Measurements from ENCODE around the gene RHOF. TPM values are rescaled to one million over a fixed set of nuclear protein-coding genes. Genes with fewer than 3 reads are reported as not detected.
"Not testable (repeated sequence)": the region's sequence is repeated elsewhere in the genome, so short reads cannot be mapped to it uniquely, and the experiment has no call there.

RHOF gene
- total RNA-seq, 1 donor from 2014 or later = 111 TPM

DNA sequence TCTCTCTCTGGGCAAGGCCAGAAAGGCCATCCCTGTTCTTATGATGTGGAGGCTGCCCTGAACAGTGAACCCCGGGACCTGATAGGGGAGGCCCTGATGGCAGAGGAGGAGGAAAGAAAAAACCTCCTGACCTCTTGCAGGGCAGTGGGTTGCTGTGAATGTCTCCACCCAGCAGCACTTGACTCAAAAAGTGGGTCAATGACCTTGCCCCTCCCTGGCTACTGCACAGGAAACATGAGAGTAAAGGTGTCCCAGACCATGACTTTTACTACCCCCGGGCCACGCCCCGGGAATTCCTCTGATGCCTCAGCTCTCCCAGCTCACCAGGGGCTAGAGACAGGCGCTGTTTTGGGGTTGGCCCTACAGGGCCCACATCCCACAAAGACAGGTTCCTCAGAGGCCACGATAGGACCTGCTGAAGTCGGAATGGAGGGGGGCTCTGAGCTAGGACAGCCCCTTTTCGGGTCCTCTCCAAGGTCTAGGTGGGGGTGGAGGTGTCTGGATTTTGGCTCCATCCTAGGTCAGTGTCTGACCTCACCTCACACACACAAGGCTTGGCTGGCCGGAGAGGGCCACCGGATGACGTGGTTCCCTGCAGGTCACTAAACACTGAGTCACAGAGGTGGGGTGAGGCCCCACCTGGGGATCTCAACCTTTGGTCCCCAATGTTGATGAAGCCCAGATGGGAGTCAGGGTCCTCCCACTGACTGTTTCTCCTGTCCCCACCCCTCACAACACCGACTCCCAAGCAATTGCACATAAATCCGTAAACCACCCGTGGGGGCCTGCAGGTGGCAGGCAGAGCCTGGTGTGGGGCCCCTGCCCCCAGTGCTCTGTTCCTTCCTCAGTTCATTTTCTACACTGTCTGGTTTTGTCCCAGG, 1.6 kb downstream of the RHOF start:
- H3K27me3 Mint-ChIP-seq (ENCODE audit: insufficient read depth) = no peaks in the 10 kb centered on the region
- H3K4me1 Mint-ChIP-seq (ENCODE audit: low read depth) = peaks cover 71% of the 10 kb centered on the region

DNA sequence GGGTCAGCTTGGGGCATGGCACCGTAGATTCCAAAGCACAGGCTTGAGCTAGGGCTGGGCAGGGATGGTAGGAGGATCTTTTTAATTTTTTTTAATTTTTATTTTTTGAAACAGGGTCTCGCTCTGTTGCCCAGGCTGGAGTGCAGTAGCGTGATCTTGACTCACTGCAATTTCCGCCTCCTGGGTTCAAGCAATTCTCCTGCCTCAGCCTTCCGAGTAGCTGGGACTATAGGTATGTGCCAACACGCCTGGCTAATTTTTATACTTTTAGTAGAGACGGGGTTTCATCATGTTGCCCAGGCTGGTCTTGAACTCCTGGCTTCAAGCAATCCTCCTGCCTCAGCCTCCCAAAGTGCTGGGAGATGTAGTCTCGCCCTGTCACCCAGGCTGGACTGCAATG, 2.7 kb downstream of the RHOF start:
- H3K27ac Mint-ChIP-seq = peak overlapping the region; percentile 99
- H3K27me3 Mint-ChIP-seq (ENCODE audit: insufficient read depth); H3K9me3 Mint-ChIP-seq; DNase-seq (ENCODE audit: low spot score): not testable (repeated sequence)
- H3K4me1 Mint-ChIP-seq (ENCODE audit: low read depth) = peaks cover 78% of the 10 kb centered on the region
- peaks cover 28% of the 10 kb centered on the region for H3K36me3 Mint-ChIP-seq (ENCODE audit: low read depth)
- intact Hi-C loops (cut with micrococcal nuclease) = loop anchor here (5.0 kb wide), 5 partner anchors 198 to 438 kb away; partner anchors contain the start of genes ANAPC5 and DIABLO
- peak overlapping the region; percentile 96 for H3K4me3 Mint-ChIP-seq

More for the DNA sequence above, 1.6 kb downstream of the RHOF start:
- DNase-seq (ENCODE audit: low spot score) = peak; percentile 20
- intact Hi-C loops (cut with micrococcal nuclease) = loop anchor here (5.0 kb wide), 5 partner anchors 200 to 440 kb away; partner anchors contain the start of genes ANAPC5 and DIABLO
- H3K9me3 Mint-ChIP-seq = no peaks in the 10 kb centered on the region
- peaks cover 25% of the 10 kb centered on the region for H3K36me3 Mint-ChIP-seq (ENCODE audit: low read depth)
- H3K27ac Mint-ChIP-seq = peak overlapping the region; percentile 99
- peak overlapping the region; percentile 96 for H3K4me3 Mint-ChIP-seq

DNA sequence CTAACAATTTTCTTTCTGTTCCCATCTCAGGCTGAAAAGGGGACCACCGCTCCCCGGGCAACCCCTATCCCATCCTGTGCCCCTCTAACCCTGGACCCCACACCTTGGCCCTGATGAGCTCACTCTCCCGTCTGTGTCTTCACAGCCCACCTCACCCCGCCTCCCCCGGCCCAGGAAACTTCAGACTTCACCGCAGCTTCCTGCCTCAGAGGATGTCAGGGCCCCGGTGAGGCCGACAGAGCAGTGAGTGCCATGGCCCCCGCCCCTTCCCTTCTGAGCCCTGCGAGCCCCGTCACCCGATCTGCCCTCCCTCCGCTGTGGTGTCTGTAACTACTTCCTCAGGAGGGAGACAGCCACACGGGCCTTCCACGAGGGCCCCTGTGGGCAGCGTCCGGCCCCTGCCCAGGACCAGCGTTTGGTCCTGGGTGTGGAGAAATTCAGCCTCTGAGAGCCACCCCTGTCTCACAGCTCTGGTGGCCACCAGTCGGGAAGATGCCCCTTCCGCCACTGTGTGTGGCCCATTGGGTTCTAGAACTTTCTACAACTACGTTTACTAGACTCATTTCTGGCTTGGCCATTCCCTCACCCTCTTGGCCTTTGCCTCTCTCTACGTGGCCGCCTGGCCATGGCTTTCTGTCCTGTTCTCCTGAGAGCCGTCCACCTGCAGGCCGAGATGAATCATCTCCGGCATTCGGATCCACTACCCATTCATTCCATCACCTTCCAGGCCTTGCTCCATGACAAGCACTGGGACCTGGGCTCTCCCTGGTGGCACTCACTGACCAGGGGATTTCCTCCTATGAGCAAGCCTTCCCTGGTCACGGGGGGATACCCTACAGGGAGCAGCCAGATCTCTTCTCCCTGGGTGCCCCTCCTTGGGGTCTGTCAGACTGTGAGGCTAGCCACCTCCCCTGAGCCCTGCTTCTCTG, 3.4 kb downstream of the RHOF start:
- peak overlapping the region; percentile 91 for H3K4me3 Mint-ChIP-seq
- H3K36me3 Mint-ChIP-seq (ENCODE audit: low read depth) = peaks cover 25% of the 10 kb centered on the region
- peak; percentile 92 for DNase-seq (ENCODE audit: low spot score)
- peaks cover 77% of the 10 kb centered on the region for H3K4me1 Mint-ChIP-seq (ENCODE audit: low read depth)
- H3K27ac Mint-ChIP-seq = peak overlapping the region; percentile 99
- no peaks in the 10 kb centered on the region for H3K9me3 Mint-ChIP-seq
- no peaks in the 10 kb centered on the region for H3K27me3 Mint-ChIP-seq (ENCODE audit: insufficient read depth)
- intact Hi-C loops (cut with micrococcal nuclease) = loop anchor here (1.0 to 5.0 kb wide), 7 partner anchors 103 to 438 kb away; partner anchors contain the start of genes ANAPC5, DIABLO and ORAI1

DNA sequence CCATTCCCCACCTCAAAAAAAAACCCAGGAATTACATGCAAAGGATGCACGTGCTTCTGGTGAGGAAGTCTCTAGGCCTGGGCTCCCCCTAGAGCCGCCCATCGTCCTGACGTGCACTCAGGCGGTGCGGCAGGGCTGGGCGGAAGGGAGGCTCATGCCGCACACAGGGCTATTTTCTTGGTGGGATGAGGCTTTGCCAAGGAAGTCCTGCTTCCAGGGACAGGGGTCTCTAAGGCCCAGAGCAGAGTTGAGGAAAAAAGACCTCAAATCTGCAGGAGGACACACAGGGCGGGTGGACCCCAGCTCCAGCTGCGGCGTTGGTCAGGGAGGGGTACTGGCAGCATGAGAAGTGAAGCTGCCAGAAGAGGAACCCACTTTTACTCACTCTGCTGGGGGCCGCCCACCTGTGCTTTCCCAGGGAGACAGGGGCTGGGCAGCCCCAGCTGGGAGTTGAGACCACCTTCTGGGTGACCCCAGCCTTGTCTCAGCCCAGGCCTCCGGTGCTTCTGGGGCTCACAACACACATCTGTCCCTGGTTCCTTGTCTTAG, 4.2 kb downstream of the RHOF start:
- peak overlapping the region; percentile 91 for H3K4me3 Mint-ChIP-seq
- no peaks in the 10 kb centered on the region for H3K27me3 Mint-ChIP-seq (ENCODE audit: insufficient read depth)
- peak; percentile 33 for DNase-seq (ENCODE audit: low spot score)
- H3K4me1 Mint-ChIP-seq (ENCODE audit: low read depth) = peaks cover 75% of the 10 kb centered on the region
- no peaks in the 10 kb centered on the region for H3K9me3 Mint-ChIP-seq
- H3K27ac Mint-ChIP-seq = peak overlapping the region; percentile 99
- H3K36me3 Mint-ChIP-seq (ENCODE audit: low read depth) = peaks cover 27% of the 10 kb centered on the region
- intact Hi-C loops (cut with micrococcal nuclease) = loop anchor here (1.0 to 2.0 kb wide), 2 partner anchors 102 to 163 kb away; partner anchors contain the start of gene ORAI1

DNA sequence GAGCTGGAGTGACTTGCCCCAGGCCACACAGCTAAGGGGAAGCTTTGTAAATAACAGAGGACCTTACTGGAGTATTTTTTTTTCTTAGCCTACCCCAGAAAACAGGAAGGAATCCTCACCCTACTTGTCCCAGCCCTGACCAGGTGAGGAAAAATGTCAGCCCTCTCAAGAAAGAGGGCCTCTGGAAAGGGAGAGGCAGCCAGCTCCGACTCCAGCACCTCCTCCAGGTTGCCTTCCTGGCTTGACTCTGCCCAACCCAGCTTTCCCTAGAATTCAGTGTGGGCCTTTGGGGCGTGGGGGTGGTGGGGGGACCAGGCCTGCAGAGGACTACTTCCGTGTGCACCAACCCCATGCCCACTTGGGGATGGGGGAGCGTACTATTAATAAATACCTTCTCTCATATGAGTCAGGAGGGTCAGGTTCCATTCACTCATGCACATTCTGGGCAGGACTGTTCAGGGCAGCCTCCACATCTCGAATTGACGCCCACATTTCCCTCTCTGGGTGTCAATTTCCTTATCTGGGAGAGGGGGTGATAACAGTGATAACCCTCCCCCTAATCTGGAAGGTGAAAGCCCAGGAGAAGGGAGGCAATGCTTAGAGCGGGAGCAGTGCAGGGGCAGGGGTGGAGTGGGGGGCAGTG, 5.2 kb downstream of the RHOF start:
- DNase-seq (ENCODE audit: low spot score) = no peak
- Mint-ChIP-seq H3K9me3 (no peaks in the 10 kb centered on the region), H3K36me3 (ENCODE audit: low read depth) (peaks cover 30% of the 10 kb centered on the region), H3K27me3 (ENCODE audit: insufficient read depth) (no peaks in the 10 kb centered on the region), H3K4me1 (ENCODE audit: low read depth) (peaks cover 79% of the 10 kb centered on the region), H3K27ac (peak overlapping the region; percentile 99), H3K4me3 (peak overlapping the region; percentile 91)
- intact Hi-C loops (cut with micrococcal nuclease) = loop anchor here (2.0 kb wide), 1 partner anchor 161 kb away; the partner anchor contains the start of gene ORAI1

DNA sequence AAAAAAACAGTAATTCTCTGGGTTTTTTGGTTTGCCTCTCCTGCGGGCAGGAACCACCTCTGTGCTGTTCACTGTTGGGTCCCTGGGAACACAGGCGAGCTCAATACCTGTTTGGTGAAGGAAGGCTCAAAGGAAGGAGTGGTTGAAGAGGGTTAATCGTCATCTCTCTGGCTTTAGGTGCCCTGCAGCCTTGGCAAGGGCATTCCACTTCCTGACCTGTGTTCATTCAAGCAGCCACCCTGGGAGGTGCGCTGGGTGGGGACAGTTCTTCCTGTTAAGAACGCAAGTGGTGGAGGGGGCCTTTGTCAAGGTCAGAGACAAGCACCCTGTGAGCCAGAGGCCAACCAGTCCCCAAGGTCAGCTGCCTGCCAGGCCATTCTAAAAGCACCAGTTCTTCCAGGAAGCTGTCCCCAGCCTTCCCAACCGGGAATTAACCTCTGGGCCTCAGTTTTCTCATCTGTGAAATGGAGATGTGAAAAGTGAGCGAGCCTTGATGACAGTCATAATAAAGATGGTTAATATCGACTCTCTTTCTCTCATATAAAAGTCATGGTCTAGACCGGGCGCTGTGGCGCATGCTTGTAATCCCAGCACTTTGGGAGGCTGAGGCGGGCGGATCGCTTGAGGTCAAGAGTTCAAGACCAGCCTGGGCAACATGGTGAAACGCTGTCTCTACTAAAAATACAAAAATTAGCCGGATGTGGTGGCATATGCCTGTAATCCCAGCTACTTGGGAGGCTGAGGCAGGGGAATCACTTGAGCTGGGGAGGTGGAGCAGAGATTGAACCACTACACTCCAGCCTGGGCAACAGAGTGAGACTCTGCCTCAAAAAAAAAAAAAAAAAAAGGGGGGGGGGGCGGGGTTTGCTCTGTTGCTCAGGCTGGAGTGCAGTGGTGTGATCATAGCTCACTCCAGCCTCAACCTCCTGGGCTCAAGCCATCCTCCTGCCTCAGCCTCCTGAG, 6.1 kb downstream of the RHOF start:
- DNase-seq (ENCODE audit: low spot score) = peak; percentile 26
- H3K4me3 Mint-ChIP-seq = peak overlapping the region; percentile 91
- intact Hi-C loops (cut with micrococcal nuclease) = loop anchor here (2.0 kb wide), 1 partner anchor 161 kb away; the partner anchor contains the start of gene ORAI1
- H3K4me1 Mint-ChIP-seq (ENCODE audit: low read depth) = peaks cover 85% of the 10 kb centered on the region
- peaks cover 31% of the 10 kb centered on the region for H3K36me3 Mint-ChIP-seq (ENCODE audit: low read depth)
- no peaks in the 10 kb centered on the region for H3K9me3 Mint-ChIP-seq
- H3K27me3 Mint-ChIP-seq (ENCODE audit: insufficient read depth) = no peaks in the 10 kb centered on the region
- H3K27ac Mint-ChIP-seq = peak overlapping the region; percentile 99

DNA sequence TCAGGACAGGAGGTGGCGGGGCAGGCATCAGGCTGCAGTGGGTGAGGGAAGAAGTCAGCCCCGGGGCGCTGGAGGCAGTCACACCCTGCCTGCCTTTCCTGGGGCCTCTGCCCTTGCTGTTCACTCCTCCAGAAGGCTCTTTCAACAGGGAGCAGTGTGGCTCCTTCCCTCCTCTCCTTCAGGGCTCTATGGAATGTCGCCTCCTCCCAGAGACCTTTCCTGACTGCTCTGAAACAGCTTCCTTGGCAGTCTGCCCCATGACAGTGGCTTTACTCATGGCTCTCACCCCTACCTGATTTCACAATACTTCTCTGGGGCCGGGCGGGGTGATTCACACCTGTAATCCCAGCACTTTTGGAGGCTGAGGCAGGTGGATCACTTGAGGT, 7.1 kb downstream of the RHOF start:
- no peaks in the 10 kb centered on the region for H3K9me3 Mint-ChIP-seq
- H3K4me1 Mint-ChIP-seq (ENCODE audit: low read depth) = peaks cover 85% of the 10 kb centered on the region
- peak overlapping the region; percentile 86 for H3K27ac Mint-ChIP-seq
- no peak for DNase-seq (ENCODE audit: low spot score)
- peaks cover 32% of the 10 kb centered on the region for H3K36me3 Mint-ChIP-seq (ENCODE audit: low read depth)
- H3K4me3 Mint-ChIP-seq = peak overlapping the region; percentile 69
- no peaks in the 10 kb centered on the region for H3K27me3 Mint-ChIP-seq (ENCODE audit: insufficient read depth)
- intact Hi-C loops (cut with micrococcal nuclease) = no loop called here

DNA sequence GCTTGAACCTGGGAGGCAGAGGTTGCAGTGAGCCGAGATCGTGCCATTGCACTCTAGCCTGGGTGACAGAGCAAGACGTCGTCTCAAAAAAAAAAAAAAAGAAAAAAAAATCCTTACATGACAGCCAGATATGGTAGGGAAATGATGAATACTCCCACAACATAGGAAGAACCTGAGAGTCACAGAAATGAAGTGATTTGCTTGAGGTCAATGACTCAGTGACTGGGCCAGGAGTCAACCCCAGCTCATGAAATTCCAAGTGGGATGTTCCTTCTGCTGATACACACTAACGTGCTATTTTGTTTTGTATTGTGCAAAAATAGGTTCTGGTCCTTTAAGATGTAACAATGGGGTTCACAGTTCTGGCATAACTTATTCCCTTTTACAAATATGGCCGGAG, 9.0 kb downstream of the RHOF start:
- Mint-ChIP-seq H3K27me3 (ENCODE audit: insufficient read depth) (no peaks in the 10 kb centered on the region), H3K36me3 (ENCODE audit: low read depth) (peaks cover 21% of the 10 kb centered on the region), H3K9me3 (no peaks in the 10 kb centered on the region), H3K27ac (peak overlapping the region; percentile 69), H3K4me1 (ENCODE audit: low read depth) (peaks cover 71% of the 10 kb centered on the region), H3K4me3 (peak overlapping the region; percentile 76)
- intact Hi-C loops (cut with micrococcal nuclease) = loop anchor here (5.0 kb wide), 1 partner anchor 1097 kb away; the partner anchor contains the start of gene MLEC
- DNase-seq (ENCODE audit: low spot score) = no peak

DNA sequence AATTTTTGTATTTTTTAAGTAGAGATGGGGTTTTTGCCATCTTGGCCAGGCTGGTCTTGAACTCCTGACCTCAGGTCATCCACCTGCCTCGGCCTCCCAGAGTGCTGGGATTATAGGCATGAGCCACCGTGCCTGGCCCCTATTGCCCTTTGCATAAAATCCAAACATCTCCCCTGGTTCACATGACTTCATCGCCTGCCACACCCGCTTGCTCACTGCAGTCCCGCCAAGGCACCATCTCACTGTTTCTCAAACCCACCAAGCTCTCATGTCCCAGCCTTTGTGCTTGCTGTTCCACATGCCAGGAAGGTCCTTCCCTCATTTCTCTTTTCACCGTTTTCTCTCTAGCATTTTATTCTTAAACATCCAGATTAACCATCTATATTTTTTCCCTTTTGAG, 9.7 kb downstream of the RHOF start:
- Mint-ChIP-seq H3K4me3 (no peak overlapping the region), H3K27me3 (ENCODE audit: insufficient read depth) (no peaks in the 10 kb centered on the region), H3K4me1 (ENCODE audit: low read depth) (peaks cover 64% of the 10 kb centered on the region), H3K36me3 (ENCODE audit: low read depth) (peaks cover 25% of the 10 kb centered on the region), H3K9me3 (no peaks in the 10 kb centered on the region), H3K27ac (peak overlapping the region; percentile 69)
- intact Hi-C loops (cut with micrococcal nuclease) = loop anchor here (5.0 kb wide), 1 partner anchor 1096 kb away; the partner anchor contains the start of gene MLEC
- no peak for DNase-seq (ENCODE audit: low spot score)

DNA sequence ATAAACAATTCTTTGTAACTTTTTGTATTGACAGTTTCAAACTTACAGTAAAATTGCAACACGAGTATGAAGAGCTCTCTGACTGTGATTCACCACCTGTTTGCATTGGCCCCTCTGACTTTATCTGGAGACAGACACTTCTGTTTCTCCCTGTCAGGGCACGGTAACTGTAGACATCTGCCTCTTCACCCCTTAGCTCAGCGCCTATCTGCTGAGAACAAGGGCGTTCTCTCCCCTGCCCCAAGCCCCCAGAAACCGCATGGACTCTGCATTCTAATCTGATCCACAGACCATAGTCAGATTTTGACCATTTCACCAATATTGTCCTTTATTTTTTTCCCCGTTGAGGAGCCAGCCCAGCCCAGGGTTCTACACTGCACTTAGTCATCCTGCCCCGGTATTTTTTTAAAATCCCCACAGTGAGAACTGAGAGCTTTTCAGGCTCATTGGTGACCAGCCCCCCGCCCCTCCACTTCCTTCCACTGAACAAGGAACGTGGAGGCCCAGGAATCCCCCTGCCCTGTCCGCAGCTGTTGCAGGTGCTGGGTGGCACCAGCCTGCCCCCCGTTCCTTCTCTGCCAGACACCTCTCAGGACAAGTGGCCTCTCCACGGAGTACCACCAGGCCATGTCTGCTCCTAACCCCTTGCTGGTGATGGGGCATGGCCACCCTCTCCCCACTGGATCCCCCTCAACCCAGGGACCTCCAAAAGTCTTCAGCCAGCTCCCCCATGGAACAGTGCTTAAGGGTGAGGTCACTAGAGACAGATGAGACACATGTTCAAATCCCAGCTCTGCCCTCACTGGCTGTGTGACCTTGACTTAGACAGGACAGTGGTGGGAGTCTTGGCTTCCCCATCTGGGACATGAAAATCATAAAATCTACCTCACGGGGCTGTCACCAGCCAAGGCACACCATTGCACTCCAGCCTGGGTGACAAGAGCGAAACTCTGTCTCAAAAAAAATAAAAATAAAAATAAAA, 11.2 kb downstream of the RHOF start:
- peak; percentile 42 for DNase-seq (ENCODE audit: low spot score)
- H3K27me3 Mint-ChIP-seq (ENCODE audit: insufficient read depth) = no peaks in the 10 kb centered on the region
- H3K9me3 Mint-ChIP-seq = no peaks in the 10 kb centered on the region
- intact Hi-C loops (cut with micrococcal nuclease) = loop anchor here (1.0 to 5.0 kb wide), 2 partner anchors 11 to 1095 kb away; partner anchors contain the start of genes MLEC and RHOF
- peaks cover 49% of the 10 kb centered on the region for H3K4me1 Mint-ChIP-seq (ENCODE audit: low read depth)
- peak overlapping the region; percentile 92 for H3K27ac Mint-ChIP-seq
- H3K36me3 Mint-ChIP-seq (ENCODE audit: low read depth) = peaks cover 27% of the 10 kb centered on the region
- peak overlapping the region; percentile 59 for H3K4me3 Mint-ChIP-seq
